ENCODE data around the gene TIAM1. TPM values are rescaled to one million over a fixed set of nuclear protein-coding genes. Genes with fewer than 3 reads are reported as not detected.

TIAM1 gene
- total and polyA plus RNA-seq, 2 of the 8 experiments (the other 6 are each of a cell fraction or from before 2014, with no cell fraction given) = 10.1 to 30.7 TPM

DNA sequence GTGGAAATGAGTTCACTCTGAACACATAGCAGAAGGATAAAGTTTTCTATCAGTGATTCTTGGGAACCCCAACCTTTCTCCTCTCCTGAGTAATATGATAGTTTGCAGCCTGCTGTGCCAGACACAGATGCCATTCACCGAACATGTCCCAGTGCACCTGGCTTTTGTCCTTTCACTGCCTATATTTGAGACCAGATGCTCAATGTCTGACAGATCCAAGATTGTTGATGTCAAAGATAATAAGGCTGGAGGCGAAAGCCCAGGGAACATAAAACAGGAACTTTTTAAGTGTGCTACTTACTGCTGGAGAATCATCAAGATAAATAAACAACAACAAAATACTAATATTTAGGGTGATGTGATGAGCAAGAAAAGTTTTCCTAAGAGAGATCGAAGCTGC lies 139.3 kb downstream of the TIAM1 start (continued):
- TF ChIP-seq CHD7 (IDR thresholded peaks at IDR 0.05; ENCODE audit: insufficient replicate concordance, low read length) = no peak
- TF ChIP-seq, protein P1, sequence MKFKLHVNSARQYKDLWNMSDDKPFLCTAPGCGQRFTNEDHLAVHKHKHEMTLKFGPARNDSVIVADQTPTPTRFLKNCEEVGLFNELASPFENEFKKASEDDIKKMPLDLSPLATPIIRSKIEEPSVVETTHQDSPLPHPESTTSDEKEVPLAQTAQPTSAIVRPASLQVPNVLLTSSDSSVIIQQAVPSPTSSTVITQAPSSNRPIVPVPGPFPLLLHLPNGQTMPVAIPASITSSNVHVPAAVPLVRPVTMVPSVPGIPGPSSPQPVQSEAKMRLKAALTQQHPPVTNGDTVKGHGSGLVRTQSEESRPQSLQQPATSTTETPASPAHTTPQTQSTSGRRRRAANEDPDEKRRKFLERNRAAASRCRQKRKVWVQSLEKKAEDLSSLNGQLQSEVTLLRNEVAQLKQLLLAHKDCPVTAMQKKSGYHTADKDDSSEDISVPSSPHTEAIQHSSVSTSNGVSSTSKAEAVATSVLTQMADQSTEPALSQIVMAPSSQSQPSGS (IDR thresholded peaks at IDR 0.05; ENCODE audit: low read length) = no peak
- no peak for TF ChIP-seq RNF2 (IDR thresholded peaks at IDR 0.05; ENCODE audit: borderline replicate concordance, low read depth, low read length, missing control alignments, poor library complexity, severe bottlenecking)
- TF ChIP-seq PHF8 (conservative IDR thresholded peaks at IDR 0.05; ENCODE audit: low read depth, low read length) = no peak
- TF ChIP-seq CREB1 (IDR thresholded peaks at IDR 0.05) = no peak
- TF ChIP-seq, protein P2, sequence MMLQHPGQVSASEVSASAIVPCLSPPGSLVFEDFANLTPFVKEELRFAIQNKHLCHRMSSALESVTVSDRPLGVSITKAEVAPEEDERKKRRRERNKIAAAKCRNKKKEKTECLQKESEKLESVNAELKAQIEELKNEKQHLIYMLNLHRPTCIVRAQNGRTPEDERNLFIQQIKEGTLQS (IDR thresholded peaks at IDR 0.05; ENCODE audit: insufficient read depth, low read depth, low read length) = no peak
- TF ChIP-seq, protein P3, sequence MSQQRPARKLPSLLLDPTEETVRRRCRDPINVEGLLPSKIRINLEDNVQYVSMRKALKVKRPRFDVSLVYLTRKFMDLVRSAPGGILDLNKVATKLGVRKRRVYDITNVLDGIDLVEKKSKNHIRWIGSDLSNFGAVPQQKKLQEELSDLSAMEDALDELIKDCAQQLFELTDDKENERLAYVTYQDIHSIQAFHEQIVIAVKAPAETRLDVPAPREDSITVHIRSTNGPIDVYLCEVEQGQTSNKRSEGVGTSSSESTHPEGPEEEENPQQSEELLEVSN (IDR thresholded peaks at IDR 0.05) = no peak
- no peak for TF ChIP-seq EGR1 (IDR thresholded peaks at IDR 0.05; ENCODE audit: borderline replicate concordance, low read depth, low read length)
